GM19099 (cell line): ENCODE results near the gene PPP1R12C.

Source experiments
- POLR2A ChIP-seq: IDR thresholded peaks from 3 replicates; pipeline ENCODE4 v1.6.1; 2011; ENCODE audit warnings: low read depth; ENCODE audit not compliant: insufficient read length; ENCODE audit errors: extremely low read depth

The PPP1R12C gene

GRCh38 chr19:55056827-55057226, 60.6 kb downstream of the PPP1R12C start:
- TF ChIP-seq POLR2A: no peak

DNA sequence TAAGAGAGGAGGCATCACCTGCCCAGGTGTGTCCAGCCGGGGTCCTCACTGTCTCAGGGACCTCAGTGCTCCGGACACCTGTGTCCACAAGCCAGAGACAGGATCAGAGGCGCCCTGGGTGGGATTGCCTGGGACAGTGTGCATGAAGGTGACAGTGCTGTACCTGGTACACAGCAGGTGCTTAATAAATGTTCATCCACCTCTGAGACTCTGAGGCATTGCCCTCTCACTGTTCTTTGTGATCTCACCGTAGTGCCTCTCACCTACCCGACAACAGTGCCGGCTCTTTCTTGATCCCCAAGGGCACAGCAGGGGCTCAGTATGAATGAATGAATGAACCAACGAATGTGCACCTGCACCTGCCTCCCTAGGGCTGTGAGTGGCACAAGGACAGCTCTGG, 63.7 kb downstream of the PPP1R12C start:
- TF ChIP-seq POLR2A: no peak

DNA sequence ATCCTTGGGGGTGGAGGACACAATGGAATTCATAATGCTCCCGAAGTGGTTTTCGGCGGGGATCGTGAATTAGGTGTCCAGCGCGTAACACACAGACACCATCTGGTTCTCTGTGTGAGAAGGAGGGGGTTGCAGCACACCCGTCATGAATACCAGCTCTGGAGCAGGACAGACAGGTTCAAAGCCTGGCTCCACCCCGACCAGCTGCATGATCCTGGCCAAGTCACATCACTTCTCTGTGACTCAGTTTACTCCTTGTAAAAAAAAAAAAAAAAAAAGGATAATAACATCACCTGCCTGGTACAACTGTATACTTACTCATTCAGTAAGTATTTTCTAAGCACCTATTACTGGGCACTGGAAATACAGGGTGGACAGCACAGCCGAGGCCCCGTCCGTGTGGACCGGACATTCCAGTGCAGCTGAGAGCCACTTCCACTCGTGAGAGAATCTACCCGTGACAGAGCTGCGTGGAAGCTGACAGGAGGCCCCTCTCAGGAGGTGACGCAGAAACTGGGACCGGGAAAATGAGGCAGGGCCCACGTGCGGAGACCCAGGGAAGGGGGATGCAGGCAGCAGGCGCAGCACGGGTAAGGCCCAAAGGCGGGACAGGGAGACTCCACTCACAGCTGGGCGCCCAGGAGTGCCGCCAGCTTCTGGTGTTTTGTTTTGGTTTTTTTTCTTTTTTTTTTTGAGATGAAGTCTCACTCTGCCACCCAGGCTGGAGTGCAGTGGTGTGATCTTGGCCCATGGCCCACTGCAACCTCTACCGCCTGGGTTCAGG, 66.5 kb downstream of the PPP1R12C start:
- no peak for TF ChIP-seq POLR2A

- TF ChIP-seq POLR2A: no peak
Measured at GRCh38 chr19:55048446-55048845, 69.0 kb downstream of the PPP1R12C start.

GRCh38 chr19:55047951-55048350, 69.5 kb downstream of the PPP1R12C start:
- no peak for TF ChIP-seq POLR2A

DNA sequence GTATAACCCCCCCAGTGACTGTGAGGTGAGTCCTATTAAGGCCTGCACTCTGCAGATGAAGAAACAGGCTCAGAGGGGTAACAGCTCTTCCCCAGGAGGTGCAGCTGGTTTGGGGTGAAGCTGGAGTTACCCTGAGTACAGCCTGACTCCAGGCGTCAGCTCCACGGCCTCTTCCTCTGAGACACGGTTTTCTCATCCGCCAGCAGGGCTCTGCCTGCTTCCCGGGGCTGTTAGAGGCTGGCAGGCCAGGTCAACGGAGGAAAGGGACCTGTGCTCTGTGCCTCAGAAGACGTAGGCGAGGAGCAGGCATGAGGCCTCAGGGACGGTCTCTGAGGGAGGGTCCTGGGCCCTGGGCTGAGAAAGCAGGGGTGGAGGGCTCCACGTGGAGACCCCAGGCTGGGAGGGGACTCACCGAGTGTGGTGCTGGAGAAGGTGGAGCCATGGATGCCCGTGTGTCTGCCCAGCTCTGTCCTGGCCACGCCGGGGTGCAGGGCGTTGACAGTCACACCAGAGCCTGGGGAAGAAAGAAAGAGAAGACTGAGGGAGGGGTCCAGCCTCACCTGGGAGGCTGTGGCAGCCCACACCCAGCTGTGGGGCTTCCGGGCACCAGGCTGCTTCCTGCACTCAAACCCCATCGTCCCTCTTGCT, 70.3 kb downstream of the PPP1R12C start:
- TF ChIP-seq POLR2A: no peak

- TF ChIP-seq POLR2A: no peak
Measured at GRCh38 chr19:55044771-55045716, 72.4 kb downstream of the PPP1R12C start.

- no peak for TF ChIP-seq POLR2A
Measured at GRCh38 chr19:55044286-55044685, 73.2 kb downstream of the PPP1R12C start.

DNA sequence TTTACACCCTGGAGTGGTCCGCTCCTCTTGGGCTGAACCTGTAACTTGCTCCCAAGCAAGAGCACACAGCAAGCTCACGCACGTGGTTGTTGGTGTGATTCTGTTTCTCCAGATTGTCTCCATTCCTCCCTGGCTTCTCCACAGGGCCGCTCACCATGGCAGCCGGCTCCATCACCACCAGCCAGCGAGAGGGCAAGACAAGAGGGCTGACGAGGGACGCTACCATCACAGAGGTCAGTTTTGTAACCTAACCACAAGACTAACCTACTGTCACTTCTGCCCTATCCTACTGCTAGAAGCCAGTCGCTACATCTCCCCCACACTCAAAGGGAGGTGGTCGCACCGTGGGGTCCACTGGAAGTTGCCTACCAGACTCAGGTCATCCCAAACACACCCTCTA, 74.7 kb downstream of the PPP1R12C start:
- no peak for TF ChIP-seq POLR2A

DNA sequence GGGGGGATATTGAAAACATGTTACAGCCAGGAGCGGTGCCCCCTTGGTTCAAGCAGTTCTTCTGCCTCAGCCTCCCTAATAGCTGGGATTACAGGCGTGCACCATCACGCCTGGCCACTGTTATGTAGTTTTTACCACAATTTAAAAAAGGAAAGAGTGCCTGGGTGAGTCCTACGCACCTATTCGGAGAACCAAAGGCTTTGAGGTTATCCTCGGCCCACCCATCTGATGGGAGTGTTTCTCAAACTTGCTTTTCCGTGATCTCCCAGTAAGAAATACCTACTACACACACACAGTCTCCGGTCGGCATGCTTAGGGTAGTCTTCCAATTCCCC, 75.1 kb downstream of the PPP1R12C start:
- TF ChIP-seq POLR2A: no peak

DNA sequence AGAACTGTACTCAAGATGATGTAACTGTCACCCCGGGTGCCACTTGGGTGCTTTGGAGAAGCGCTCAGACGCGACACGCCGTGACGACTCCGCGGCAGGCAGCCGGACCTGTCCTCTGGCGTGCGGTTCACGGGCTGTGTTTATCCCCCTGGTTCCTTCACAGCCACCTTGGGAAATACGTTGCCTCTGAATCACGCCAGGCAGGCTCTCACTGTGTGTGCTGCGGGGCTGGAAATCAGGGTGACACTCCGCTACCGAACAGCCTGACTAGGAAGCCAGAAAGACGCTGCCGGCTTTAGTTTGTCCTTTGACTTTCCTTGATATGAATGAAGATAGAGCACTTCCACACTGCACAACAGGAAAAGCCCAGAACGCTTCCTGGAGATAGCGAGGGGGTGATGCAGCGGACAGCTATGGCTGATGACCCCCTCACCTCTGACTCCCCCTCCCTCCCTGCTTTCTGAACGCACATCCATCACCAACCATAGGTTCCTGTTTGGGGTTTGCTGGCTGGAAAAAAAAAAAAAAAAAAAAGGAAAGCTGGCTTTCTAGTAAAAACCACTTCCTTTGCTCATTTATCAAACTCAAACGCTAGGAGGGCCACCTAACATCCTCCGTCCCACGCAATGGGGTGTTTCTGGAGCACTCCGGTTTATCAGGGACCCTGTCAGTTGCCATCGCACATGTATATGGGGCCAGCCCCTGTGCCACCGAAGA, 75.7 kb downstream of the PPP1R12C start:
- TF ChIP-seq POLR2A: no peak

- TF ChIP-seq POLR2A: no peak
Measured at GRCh38 chr19:55041244-55041626, 76.2 kb downstream of the PPP1R12C start.
